Measurements from ENCODE around the gene RIC8A. TPM values are rescaled to one million over a fixed set of nuclear protein-coding genes. Genes with fewer than 3 reads are reported as not detected.

Gene RIC8A
- total RNA-seq, 1 donor from 2014 or later, result 45.0 TPM

- no peaks in the 10 kb centered on the region for H3K9me3 ChIP-seq (ENCODE audit: low read depth)
These were observed 49.6 kb downstream of the RIC8A start for GRCh38 chr11:256952-257737.

GRCh38 chr11:257766-258493 is 50.4 kb downstream of the RIC8A start:
- Histone ChIP-seq H3K27ac (no peak overlapping the region), H3K36me3 (no peaks in the 10 kb centered on the region), H3F3A (ENCODE audit: low read depth) (no peaks in the 10 kb centered on the region), H2AFZ (replicated peaks) (no peak overlapping the region), H3K27me3 (no peaks in the 10 kb centered on the region), H3K9me3 (ENCODE audit: low read depth) (no peaks in the 10 kb centered on the region), H4K20me1 (ENCODE audit: low read depth) (no peaks in the 10 kb centered on the region), H3K9ac (no peak overlapping the region), H3K4me3 (no peak overlapping the region), H3K4me1 (no peaks in the 10 kb centered on the region), H3K79me2 (ENCODE audit: low read depth) (no peaks in the 10 kb centered on the region), H3K4me2 (no peak overlapping the region)
- peaks cover 8% of the 10 kb centered on the region for H3K36me3 Mint-ChIP-seq
- peaks cover 12% of the 10 kb centered on the region for H3K27me3 Mint-ChIP-seq (ENCODE audit: insufficient read depth, low read depth)
- TF ChIP-seq CTCF (IDR thresholded peaks at IDR 0.05), result no peak
- TF ChIP-seq EZH2 (IDR thresholded peaks at IDR 0.05), result no peak
- no peak for TF ChIP-seq EZH2phosphoT487 (IDR thresholded peaks at IDR 0.05)
- no peak for DNase-seq (ENCODE audit: low spot score)
- no peaks in the 10 kb centered on the region for H3K4me1 Mint-ChIP-seq
- no peak overlapping the region for H3K27ac Mint-ChIP-seq
- H3K4me3 Mint-ChIP-seq, result no peak overlapping the region
- peaks cover 9% of the 10 kb centered on the region for H3K9me3 Mint-ChIP-seq

More at GRCh38 chr11:256952-257737, 49.6 kb downstream of the RIC8A start:
- Histone ChIP-seq H2AFZ (replicated peaks) (no peak overlapping the region), H3K79me2 (ENCODE audit: low read depth) (no peaks in the 10 kb centered on the region), H3K36me3 (no peaks in the 10 kb centered on the region), H3F3A (ENCODE audit: low read depth) (no peaks in the 10 kb centered on the region), H3K4me2 (no peak overlapping the region), H3K9ac (no peak overlapping the region), H3K4me3 (no peak overlapping the region), H3K27ac (no peak overlapping the region), H3K4me1 (no peaks in the 10 kb centered on the region), H3K27me3 (no peaks in the 10 kb centered on the region), H4K20me1 (ENCODE audit: low read depth) (no peaks in the 10 kb centered on the region)
- Mint-ChIP-seq H3K4me1 (no peaks in the 10 kb centered on the region), H3K27ac (no peak overlapping the region), H3K27me3 (ENCODE audit: insufficient read depth, low read depth) (peaks cover 12% of the 10 kb centered on the region), H3K36me3 (peaks cover 16% of the 10 kb centered on the region), H3K4me3 (no peak overlapping the region), H3K9me3 (peaks cover 8% of the 10 kb centered on the region)
- TF ChIP-seq EZH2 (IDR thresholded peaks at IDR 0.05) (no peak), EZH2phosphoT487 (IDR thresholded peaks at IDR 0.05) (no peak), CTCF (IDR thresholded peaks at IDR 0.05) (no peak)
- no peak for DNase-seq (ENCODE audit: low spot score)

- H2AFZ ChIP-seq (replicated peaks), result no peak overlapping the region
- TF ChIP-seq EZH2phosphoT487 (IDR thresholded peaks at IDR 0.05) (no peak), EZH2 (IDR thresholded peaks at IDR 0.05) (no peak), CTCF (IDR thresholded peaks at IDR 0.05) (no peak)
- H3F3A ChIP-seq (ENCODE audit: low read depth), result no peaks in the 10 kb centered on the region
- no peaks in the 10 kb centered on the region for H3K9me3 ChIP-seq (ENCODE audit: low read depth)
- no peak overlapping the region for H3K4me3 ChIP-seq
- Mint-ChIP-seq H3K27me3 (ENCODE audit: insufficient read depth, low read depth) (peaks cover 12% of the 10 kb centered on the region), H3K4me3 (no peak overlapping the region), H3K4me1 (no peaks in the 10 kb centered on the region), H3K9me3 (peaks cover 9% of the 10 kb centered on the region), H3K36me3 (no peaks in the 10 kb centered on the region), H3K27ac (no peak overlapping the region)
- no peak for DNase-seq (ENCODE audit: low spot score)
- H3K9ac ChIP-seq, result no peak overlapping the region
- H4K20me1 ChIP-seq (ENCODE audit: low read depth), result no peaks in the 10 kb centered on the region
- H3K4me2 ChIP-seq, result no peak overlapping the region
- no peaks in the 10 kb centered on the region for H3K79me2 ChIP-seq (ENCODE audit: low read depth)
- H3K36me3 ChIP-seq, result no peaks in the 10 kb centered on the region
- H3K27me3 ChIP-seq, result no peaks in the 10 kb centered on the region
- no peak overlapping the region for H3K27ac ChIP-seq
- no peaks in the 10 kb centered on the region for H3K4me1 ChIP-seq
These were observed 51.9 kb downstream of the RIC8A start for GRCh38 chr11:259413-259812.
